HG02981 (cell line): ENCODE data around the gene CSHL1.

ENCODE experiments used
- ATAC-seq: cut with Tn5 transposase; IDR thresholded peaks from one replicate; pipeline ENCODE4 v1.9.1; 2021; ENCODE audit warnings: mild to moderate bottlenecking, moderate library complexity; ENCODE audit not compliant: unreplicated experiment

CSHL1 gene

GRCh38 chr17:63911041-63911635 is at the start of gene CSHL1:
TSS of gene CSHL1 (minus strand) at chr17:63911258. CDS start at chr17:63911196, 62 bp downstream.
- no peak for ATAC-seq

- ATAC-seq: no peak
These were observed 49.4 kb upstream of the CSHL1 start for GRCh38 chr17:63960430-63960829.

- no peak for ATAC-seq
These were observed 48.9 kb upstream of the CSHL1 start for GRCh38 chr17:63960006-63960405.

- ATAC-seq: no peak
These were observed 45.4 kb upstream of the CSHL1 start for GRCh38 chr17:63956296-63956920.

GRCh38 chr17:63955791-63956190 is 44.7 kb upstream of the CSHL1 start:
- ATAC-seq: no peak

GRCh38 chr17:63955232-63955631 is 44.2 kb upstream of the CSHL1 start:
- ATAC-seq: no peak

GRCh38 chr17:63954402-63955063 is 43.5 kb upstream of the CSHL1 start:
- peak; percentile 61 for ATAC-seq

- ATAC-seq: no peak
These were observed 40.2 kb upstream of the CSHL1 start for GRCh38 chr17:63950940-63951907.

- no peak for ATAC-seq
These were observed 38.7 kb upstream of the CSHL1 start for GRCh38 chr17:63949576-63950250.

- no peak for ATAC-seq
These were observed 37.5 kb upstream of the CSHL1 start for GRCh38 chr17:63948521-63948920.

GRCh38 chr17:63947711-63948330 is 36.8 kb upstream of the CSHL1 start:
- ATAC-seq: no peak

- peak; percentile 61 for ATAC-seq
These were observed 35.6 kb upstream of the CSHL1 start for GRCh38 chr17:63946440-63947363.

- no peak for ATAC-seq
These were observed 34.9 kb upstream of the CSHL1 start for GRCh38 chr17:63945784-63946439.

GRCh38 chr17:63944736-63945499 is 33.9 kb upstream of the CSHL1 start:
- no peak for ATAC-seq

- no peak for ATAC-seq
These were observed 32.7 kb upstream of the CSHL1 start for GRCh38 chr17:63943745-63944144.

- no peak for ATAC-seq
These were observed 31.4 kb upstream of the CSHL1 start for GRCh38 chr17:63942309-63942985.

GRCh38 chr17:63941751-63942150 is 30.7 kb upstream of the CSHL1 start:
- ATAC-seq: no peak
